Urinary bladder (tissue), 4 donors: ENCODE results near the gene LRRC46. TPM values are rescaled to one million over a fixed set of nuclear protein-coding genes. Genes with fewer than 3 reads are reported as not detected.

Source experiments
- DNase-seq: peaks from one replicate; pipeline ENCODE4 v3.0.0-alpha.2; 2015; ENCODE audit errors: extremely low spot score
- H3K27ac ChIP-seq: one replicate; pipeline ENCODE4 v1.5.1; 2013; ENCODE audit warnings: low read depth, mild to moderate bottlenecking, moderate library complexity
- H3K36me3 ChIP-seq: one replicate; pipeline ENCODE4 v1.6.1; 2013; ENCODE audit warnings: mild to moderate bottlenecking, moderate library complexity; ENCODE audit not compliant: insufficient read depth
- H3K4me1 ChIP-seq: one replicate; pipeline ENCODE4 v1.6.1; 2013; ENCODE audit warnings: mild to moderate bottlenecking, moderate library complexity; ENCODE audit not compliant: insufficient read depth
- H3K4me3 ChIP-seq: one replicate; pipeline ENCODE4 v1.5.1; 2013; ENCODE audit warnings: low read depth, low read length
- WGBS: extraction: QIAGEN DNeasy Blood & Tissue Kit; methylation state at CpG from one replicate; pipeline ENCODE4 v1.1.7; 2013; 5-methylcytosine and 5-hydroxymethylcytosine counted together
- polyA plus RNA-seq: library from polyadenylated mRNA; stranded (reverse); fragments of 200-250 nt; gene quantifications from one replicate; pipeline ENCODE4 v1.2.3, GENCODE V29; 2013
- total RNA-seq: library from RNA; depleted of rRNA; stranded (reverse); fragments of >200 nt; gene quantifications from one replicate; pipeline ENCODE4 v1.2.3, GENCODE V29; 2014
- donor health status: healthy with polysubstance abuse.
- donor health status: healthy.

LRRC46 gene
- total and polyA plus RNA-seq, 2 donors = 0.30 TPM; not detected in 1

DNA sequence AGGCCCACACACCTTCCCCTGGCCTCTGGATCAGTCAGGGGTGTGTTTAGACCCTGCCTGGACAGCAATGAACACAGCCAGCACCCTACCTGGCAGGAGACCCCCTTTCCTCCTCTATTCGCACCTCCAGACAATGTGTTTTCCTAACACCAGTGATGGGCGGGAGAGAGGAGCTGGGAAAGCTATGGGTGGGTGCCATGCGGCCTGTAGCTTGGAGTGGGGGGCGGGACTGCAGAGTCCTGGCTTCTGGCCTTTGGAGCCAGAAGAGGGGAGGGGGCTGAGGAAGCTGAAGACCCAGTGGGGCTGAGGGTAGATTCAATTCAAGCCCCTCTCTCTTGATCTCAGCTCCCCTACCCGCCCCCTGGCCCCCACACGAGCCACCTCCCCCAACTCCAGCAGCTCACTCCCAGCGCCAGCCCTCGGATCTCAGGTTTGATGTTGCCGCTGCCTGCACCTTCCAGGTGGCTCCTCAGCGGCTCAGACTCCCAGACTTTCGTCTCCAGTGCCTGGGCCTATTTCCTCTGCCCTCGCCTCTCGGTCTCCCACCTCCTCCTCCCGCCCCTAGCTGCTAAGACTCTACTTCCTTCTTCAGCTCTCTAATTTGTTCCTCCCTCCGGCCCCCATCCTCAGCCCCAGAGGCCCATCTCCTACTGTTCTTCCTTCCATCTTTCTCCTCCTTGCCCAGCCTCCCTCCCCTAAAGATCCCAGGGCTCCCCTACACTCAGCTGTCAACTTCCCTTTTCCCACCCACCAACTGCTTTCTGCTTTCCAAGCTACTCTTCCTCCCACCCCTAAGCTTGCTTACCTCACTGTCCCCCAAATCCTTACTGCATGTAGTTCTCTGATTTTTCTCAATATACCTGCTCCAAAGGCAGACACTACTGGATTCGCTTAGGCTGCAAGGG lies 26.3 kb downstream of the LRRC46 start:
- Histone ChIP-seq H3K4me3 (no peak overlapping the region), H3K27ac (no peak overlapping the region), H3K36me3 (no peaks in the 10 kb centered on the region), H3K4me1 (no peaks in the 10 kb centered on the region)
- no peak for DNase-seq
- WGBS = 59% methylated on average over 16 of the region's 16 CpGs

DNA sequence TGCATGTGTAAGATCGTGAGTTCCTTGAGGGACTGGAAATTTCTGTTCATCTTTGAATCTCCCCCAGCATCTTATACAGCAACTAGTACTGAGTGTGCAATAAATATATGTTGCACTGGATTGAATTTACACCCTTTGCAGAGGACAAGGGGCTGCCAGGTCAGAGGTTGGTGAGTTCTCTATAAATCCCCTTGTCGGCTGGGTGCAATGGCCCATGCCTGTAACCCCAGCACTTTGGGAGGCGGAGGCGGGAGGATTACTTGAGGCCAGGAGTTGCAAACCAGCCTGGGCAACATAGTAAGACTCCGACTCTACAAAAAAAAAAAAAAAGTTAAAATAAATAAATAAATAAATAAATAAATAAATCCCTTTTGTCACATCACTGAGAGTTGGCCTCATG lies 28.9 kb downstream of the LRRC46 start:
- Histone ChIP-seq H3K4me3 (no peak overlapping the region), H3K4me1 (no peaks in the 10 kb centered on the region), H3K36me3 (no peaks in the 10 kb centered on the region), H3K27ac (no peak overlapping the region)
- WGBS = 81% methylated on average over 5 of the region's 5 CpGs
- no peak for DNase-seq

DNA sequence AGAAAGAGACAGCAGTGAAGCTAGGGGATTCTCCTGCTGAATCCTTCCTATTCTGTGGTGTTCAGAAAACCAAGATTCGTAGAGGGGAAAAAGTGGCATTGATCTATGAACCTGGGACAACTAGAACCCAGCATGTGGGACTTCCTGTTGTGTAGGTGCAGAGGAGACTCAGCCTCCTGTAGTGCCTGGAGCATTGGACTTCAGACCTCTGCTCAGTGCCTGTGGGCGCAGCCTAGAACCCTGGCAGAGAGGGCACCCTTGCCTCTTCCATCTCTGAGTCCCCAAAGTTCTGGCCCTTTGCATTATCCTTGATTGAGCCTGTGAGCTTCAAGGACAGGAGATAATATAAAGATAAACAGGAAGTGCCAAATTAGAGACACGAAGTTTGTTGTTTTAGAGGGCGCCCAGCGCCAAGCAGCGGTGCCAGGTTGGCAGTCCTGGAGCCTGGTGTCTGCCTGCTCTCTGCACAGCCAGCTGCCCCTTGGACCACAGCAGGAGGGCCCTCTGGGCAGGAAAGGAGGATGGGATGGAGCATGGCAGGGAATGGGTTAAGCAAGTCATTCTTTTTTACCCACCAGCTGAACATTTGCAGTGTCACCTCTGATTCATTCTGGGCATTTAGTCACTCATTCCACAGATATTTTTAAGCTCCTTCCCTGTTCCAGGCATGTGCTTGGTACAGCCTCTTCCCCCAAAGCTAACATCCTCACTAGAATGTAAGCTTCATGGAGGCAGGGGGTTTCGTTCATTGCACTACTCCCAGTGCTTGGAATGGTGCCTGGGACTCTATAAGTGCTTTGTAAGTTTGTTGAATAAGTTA lies 31.4 kb downstream of the LRRC46 start:
- Histone ChIP-seq H3K4me1 (no peaks in the 10 kb centered on the region), H3K36me3 (no peaks in the 10 kb centered on the region), H3K4me3 (no peak overlapping the region), H3K27ac (no peak overlapping the region)
- DNase-seq = no peak
- 65% methylated on average over 7 of the region's 7 CpGs for WGBS

DNA sequence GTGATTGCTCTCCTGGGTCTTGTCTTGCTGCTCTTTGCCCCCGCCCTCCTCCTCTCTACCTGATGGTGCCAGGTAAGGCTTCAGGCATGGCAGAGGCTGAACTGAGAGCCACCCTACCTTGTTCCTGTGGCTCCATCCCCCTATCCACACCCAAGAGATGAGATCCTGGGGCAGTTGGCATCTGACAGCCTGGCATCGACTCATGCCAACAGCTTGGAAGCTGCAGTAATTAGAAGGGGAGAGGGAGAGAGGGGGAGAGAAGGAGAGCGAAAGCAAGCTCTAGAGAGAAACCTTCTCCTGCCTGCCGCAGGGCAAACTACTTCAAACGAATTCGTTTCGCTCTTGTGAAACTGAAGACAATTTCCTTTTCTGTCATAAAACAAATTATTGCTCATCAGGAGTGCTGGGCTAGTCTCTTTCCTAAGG lies 33.3 kb downstream of the LRRC46 start:
- 34% methylated on average over 7 of the region's 7 CpGs for WGBS
- DNase-seq = no peak
- Histone ChIP-seq H3K4me1 (no peaks in the 10 kb centered on the region), H3K4me3 (no peak overlapping the region), H3K36me3 (no peaks in the 10 kb centered on the region), H3K27ac (no peak overlapping the region)

DNA sequence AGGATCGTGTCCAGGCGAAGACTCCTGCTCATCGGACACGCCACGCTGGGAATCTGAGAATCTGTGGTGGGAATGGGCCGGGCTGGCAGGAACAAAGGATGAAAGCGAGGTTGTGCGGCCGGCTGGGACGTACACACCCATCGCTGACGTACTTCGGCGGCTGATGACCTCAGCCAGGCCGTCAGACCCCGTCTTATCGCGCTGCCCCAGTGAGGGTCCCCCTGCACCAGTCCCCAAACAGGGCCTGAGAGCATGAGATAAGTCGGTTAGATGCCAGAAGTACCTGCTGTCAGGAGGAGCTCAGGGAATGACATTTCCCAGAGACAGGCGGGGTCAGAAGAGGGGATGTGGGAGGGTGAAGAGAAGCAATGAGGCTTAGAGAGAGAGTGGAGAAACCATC lies 35.5 kb downstream of the LRRC46 start:
- Histone ChIP-seq H3K36me3 (no peaks in the 10 kb centered on the region), H3K4me1 (no peaks in the 10 kb centered on the region), H3K27ac (no peak overlapping the region), H3K4me3 (no peak overlapping the region)
- no peak for DNase-seq
- WGBS = 43% methylated on average over 20 of the region's 20 CpGs

DNA sequence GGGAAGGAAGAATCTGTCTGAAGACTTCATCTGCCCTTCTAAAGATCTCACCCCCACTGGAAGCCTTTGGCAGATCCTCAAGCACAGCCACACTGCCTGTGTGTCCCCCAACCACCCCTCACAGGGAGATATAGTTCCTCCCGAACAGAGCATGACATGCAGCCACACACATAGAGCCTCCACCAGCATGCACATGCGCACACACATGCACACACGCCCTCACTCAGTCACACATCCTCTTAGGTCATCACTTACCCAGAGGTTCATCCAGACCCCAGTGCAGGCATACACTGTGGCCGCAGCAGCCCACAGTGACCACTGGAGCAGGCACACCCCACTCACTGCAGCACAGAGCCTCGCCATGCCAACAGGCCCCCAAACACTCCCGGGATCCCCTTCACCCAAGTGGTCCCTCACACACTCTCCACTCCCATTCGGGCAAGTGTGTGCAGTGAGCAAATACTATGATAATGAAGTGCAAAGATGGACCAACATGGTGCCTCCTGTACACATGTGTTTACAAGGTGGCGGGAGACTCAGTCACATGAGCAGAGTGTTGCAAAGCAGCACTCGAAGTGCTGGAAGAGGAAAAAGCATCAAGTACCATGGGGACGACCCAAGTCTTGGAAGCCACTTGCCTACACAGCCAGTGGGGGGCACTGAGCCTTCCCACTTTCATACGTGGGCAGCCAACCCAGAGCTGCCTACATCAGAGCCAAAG lies 36.5 kb downstream of the LRRC46 start:
- no peaks in the 10 kb centered on the region for H3K4me1 ChIP-seq
- no peak overlapping the region for H3K4me3 ChIP-seq
- no peak for DNase-seq
- H3K36me3 ChIP-seq = no peaks in the 10 kb centered on the region
- WGBS = 84% methylated on average over 11 of the region's 11 CpGs
- H3K27ac ChIP-seq = no peak overlapping the region

DNA sequence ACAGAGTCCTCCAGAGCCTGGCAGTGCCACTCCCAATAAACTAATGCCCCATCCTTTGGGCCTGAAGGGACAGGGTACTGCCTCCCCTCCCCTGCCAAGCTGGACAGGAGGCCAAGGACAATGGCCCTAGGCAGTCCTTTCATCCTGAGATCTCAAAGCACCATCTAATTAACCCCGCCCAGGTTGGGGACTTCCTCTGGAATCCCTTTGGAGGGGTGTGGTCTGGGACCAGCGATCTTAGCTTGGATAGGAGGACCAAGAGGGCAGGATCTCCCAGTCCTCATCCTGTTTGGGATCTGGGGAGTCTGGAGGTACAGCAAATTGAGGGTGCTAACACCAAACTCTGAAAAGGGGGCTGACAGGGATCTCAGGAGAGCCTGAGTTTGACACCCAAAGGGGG lies 37.6 kb downstream of the LRRC46 start:
- Histone ChIP-seq H3K4me1 (no peaks in the 10 kb centered on the region), H3K4me3 (no peak overlapping the region), H3K36me3 (no peaks in the 10 kb centered on the region), H3K27ac (no peak overlapping the region)
- DNase-seq = no peak
- 32% methylated on average over 2 of the region's 2 CpGs for WGBS

DNA sequence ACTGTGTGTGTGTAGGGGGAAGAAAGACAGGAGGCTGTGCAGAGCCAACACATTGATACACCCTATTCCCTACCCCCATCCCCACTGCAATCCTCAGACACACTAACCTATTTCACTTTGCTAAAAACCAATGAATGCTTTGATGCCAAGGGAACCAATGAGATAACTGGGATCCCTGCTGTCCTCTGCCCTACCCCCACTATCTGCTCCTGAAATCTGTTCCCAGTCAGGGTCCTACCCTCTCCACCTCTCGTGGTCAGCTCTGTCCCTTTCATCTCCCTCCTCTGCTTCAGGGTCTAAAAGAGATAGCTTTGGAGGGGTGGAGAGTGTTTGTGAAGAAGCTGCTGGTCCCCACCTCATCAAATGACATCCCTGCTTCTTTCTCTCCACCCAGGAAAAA lies 38.6 kb downstream of the LRRC46 start:
- no peak for DNase-seq
- H3K36me3 ChIP-seq = no peaks in the 10 kb centered on the region
- H3K4me1 ChIP-seq = no peaks in the 10 kb centered on the region
- no peak overlapping the region for H3K27ac ChIP-seq
- no peak overlapping the region for H3K4me3 ChIP-seq
- 24% methylated on average over 1 of the region's 1 CpG for WGBS

DNA sequence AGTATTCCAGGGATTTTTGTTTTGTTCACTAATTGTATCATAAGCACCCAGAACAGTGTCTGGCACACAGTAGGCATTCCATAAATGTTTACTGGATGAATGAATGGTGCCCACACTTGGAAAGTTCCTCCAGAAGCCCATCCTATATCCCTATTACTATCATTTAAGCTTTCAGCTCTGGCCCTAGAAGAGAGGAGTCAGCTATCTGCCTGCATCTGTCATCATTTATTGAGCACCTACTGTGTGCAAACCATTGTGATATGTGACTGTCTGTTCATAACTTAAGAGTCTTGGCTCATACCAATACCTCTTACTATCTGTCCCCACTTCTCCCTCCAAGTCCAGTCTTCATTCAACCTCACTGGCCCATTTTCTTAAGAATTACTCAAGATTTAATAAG lies 39.6 kb downstream of the LRRC46 start:
- H3K4me1 ChIP-seq = no peaks in the 10 kb centered on the region

DNA sequence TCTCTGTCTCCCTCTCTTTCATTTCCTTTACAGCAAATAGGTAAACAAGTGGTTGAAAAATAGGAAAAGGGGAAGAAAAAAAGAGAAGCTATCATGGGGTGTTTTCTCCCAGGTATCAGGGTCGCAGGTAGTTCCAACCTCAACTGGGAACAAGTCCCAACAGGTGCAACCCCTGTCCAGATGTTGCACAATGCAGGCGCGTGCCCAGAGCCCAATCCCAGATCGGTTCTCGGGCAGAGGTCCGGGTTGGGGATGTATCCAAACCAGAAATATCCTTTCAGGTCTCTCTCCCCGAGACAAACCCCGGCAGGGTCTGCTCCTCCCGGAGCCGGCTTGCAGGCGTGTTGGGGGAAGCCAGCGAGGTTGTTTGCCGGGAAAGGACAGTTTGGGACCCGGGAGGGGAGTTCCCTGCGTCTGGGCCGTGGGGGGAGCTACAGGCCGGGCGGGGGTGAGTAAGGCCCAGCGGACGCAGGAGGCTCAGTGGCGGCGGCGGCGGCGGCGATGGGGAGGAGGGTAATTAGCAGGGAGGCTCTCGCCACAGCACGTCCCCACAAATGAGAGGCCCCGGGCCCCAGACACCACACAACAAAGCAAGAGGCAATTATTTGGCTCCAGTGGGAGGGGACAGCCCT lies 40.7 kb downstream of the LRRC46 start:
- no peaks in the 10 kb centered on the region for H3K4me1 ChIP-seq
- no peak overlapping the region for H3K4me3 ChIP-seq
- 17% methylated on average over 29 of the region's 29 CpGs for WGBS
- H3K27ac ChIP-seq = no peak overlapping the region
- no peaks in the 10 kb centered on the region for H3K36me3 ChIP-seq
- no peak for DNase-seq

More for the DNA sequence above, 39.6 kb downstream of the LRRC46 start:
- no peaks in the 10 kb centered on the region for H3K36me3 ChIP-seq
- H3K27ac ChIP-seq = no peak overlapping the region
- no peak for DNase-seq
- H3K4me3 ChIP-seq = no peak overlapping the region

DNA sequence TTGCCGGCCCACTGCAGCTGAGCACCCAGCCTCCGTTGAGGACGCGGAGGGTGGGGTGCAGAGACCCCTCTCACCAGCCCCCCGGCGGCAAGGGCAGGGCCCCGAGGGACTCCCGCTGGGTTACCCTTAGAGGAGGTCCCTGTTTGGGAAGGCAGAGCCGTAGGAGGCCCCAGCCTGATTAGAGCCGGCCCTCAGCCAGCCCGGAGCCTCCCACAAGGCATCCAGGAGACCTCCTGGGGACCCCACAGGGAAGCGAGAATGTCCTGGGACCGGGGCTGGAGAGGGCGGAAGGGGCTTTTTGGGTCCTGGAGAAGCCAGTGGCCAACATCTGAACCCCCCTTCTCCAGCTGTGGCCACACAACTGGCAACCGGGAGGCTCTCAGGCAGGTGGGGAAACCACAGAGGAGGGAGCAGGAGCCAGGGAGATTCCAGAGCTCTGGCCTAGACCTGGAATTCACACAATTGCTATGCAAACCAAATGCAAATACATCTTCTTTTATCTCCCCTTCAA lies 41.2 kb downstream of the LRRC46 start:
- DNase-seq = no peak
- H3K4me3 ChIP-seq = no peak overlapping the region
- H3K4me1 ChIP-seq = no peaks in the 10 kb centered on the region

DNA sequence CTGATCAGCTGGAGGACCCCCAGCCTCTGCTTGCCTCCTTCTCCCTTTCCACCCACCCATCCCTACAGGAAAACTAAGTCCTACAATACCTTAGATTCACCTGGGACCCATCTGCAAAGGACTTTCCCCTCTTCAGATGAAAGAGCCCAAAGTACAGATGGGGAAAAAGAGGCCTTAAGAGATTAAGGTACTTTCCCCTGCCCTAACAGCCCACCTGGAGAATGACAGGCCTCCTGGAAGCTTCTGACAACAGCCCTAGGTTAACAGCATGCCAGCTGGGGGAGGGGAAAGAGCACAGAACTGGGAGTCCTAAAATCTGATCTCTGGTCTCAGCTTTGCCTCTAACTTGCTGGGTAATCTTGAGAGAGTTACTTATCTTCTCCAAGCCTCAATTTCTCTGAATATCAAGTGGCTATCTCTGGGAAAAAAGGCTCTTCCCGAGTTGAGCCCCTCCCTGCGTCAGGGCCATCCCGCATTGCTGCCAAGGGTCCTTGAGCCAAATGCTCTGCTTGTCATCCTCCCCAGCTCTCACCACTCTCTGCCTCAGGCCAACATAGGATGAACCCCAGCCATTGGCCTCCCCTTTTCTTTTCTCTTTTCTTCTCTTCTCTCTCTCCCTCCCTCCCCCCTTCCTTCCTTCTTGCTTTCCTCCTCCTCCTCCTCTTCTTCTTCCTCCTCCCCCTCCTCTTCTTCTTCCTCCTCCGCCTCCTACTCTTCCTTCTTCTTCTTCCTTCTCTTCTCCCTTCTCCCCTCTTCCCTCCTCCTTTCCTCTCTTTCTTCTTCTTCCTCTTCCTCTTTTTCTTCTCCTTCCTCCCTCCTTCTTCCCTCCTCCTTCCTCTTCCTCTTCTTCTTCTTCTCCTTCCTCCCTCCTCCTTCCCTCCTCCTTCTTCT lies 42.0 kb downstream of the LRRC46 start:
- WGBS = 53% methylated on average over 4 of the region's 4 CpGs
- no peak for DNase-seq
- Histone ChIP-seq H3K4me1 (no peaks in the 10 kb centered on the region), H3K36me3 (no peaks in the 10 kb centered on the region), H3K4me3 (no peak overlapping the region), H3K27ac (no peak overlapping the region)

More for the DNA sequence above, 41.2 kb downstream of the LRRC46 start:
- 23% methylated on average over 15 of the region's 15 CpGs for WGBS
- no peaks in the 10 kb centered on the region for H3K36me3 ChIP-seq
- no peak overlapping the region for H3K27ac ChIP-seq
